Activated CD4-positive, CD25-positive, alpha-beta regulatory T cell treated with anti-CD3 and anti-CD28 coated beads, Interleukin-2, amount 50 U/mL, for 16 hours (primary cell): ENCODE data around the gene YEATS2.

Experiments
- DNase-seq: peaks from one replicate; pipeline ENCODE4 v3.0.0-alpha.2; 2020; ENCODE audit warnings: low read depth, low spot score

YEATS2 gene

DNA sequence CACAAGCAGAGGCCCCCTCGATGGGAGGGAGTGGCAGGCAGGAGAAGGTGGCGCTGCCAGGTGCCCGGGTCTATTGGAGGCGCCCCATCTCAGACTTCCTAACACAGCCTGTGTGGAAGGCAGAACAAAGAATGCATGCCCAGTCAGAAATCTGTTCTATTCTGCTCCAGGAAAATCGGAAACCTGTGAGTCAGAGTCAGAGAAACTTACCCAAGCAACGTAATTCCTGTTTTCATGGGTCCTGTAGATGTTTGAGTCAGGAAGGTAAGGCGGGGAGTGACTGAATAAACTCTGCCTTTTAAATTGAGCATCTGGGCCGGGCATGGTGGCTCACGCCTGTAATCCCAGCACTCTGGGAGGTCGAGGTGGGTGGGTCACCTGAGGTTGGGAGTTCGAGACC, 114.0 kb downstream of the YEATS2 start:
- DNase-seq = no peak

DNA sequence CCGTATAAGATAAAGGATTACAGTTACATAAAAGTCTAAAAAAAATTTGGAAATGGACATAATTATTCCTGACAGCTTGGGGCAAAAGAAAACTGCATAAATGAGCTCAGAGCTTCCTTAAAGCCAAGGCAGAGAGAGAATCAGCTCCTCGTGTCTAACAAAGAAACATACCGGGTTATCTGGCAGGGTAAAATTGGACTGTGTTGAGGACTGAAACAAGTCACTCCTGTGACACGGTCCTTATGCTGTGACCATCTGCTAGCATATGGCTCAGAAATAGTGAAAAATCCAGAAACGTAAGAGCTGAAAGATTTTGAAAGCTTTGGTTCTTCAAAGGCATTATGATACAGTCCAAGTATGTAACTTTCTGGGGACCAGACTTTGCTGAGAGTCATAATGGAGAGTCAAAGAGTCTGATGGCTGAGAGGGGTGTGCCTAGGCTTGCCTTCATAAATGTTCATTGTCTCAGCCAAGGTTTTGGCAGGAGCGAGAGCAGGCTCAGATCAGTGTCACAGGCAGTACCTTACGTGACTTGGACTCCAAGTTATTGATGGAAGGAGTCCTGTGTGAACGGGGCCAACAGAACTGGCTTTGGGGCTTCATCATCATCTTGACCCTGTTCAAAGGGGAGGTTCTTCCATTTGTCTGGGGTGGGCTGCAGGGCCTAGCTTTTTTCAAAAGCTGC, 115.3 kb downstream of the YEATS2 start:
- no peak for DNase-seq

DNA sequence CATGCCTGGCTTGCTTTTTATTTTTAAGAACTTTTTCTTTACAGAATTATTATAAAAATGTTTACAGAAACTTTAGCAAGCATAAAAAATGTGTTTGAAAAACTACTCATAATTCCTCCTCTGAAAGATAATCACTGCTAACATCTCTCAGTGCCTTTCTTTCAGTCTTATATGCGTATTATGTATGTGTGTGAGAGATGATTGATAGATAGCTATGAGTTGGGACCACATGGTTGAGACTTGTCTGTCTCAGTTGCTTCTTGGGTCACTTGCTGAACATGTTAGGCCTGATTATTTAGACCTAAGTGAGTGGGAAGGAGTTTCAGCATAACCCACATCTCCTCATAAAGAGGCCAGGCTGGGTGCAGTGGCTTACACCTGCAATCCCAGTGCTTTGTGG, 116.6 kb downstream of the YEATS2 start:
- no peak for DNase-seq

DNA sequence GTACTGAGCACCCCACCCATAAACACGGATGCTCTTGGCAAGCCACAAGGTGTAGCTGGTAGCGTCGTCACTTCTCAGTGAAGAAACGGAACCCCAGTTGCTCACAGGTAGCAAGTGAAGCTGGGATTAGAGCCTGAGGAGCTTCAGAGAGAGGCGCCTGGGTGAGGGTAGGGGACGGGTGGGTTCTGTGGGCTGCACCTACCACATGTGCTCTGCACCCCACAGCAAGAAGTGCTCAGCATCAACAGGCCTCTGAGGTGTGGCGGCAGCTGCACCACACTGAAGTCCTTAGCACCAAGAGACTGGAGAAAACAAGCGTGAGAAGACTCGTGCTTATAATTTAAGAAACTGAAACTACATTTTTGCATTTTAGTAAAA, 118.0 kb downstream of the YEATS2 start:
- no peak for DNase-seq

DNA sequence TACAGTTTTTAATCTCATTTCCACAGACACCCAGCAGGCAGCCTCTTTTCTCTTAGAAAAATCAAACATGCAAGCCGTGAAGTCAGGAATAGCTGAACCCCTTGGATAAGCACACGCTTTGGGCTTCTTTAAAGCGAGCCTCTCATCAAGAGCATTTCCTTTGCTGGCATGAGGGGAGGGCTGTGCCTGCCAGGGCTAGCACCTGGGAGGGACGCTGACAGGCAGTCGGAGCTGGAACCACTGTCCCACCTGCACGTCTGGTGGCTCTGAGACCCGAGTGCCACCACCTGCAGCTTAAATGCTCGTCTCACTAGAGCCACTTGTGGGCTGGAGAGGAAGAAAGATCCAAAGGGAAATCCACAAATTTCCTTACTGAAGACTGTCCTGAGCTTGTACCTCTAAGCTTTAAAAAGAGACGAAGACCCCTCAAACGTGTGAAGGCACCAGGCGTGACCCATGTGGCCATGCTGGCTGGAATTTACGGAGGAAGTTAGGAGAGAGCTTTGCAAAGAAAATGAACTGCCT, 118.4 kb downstream of the YEATS2 start:
- no peak for DNase-seq

DNA sequence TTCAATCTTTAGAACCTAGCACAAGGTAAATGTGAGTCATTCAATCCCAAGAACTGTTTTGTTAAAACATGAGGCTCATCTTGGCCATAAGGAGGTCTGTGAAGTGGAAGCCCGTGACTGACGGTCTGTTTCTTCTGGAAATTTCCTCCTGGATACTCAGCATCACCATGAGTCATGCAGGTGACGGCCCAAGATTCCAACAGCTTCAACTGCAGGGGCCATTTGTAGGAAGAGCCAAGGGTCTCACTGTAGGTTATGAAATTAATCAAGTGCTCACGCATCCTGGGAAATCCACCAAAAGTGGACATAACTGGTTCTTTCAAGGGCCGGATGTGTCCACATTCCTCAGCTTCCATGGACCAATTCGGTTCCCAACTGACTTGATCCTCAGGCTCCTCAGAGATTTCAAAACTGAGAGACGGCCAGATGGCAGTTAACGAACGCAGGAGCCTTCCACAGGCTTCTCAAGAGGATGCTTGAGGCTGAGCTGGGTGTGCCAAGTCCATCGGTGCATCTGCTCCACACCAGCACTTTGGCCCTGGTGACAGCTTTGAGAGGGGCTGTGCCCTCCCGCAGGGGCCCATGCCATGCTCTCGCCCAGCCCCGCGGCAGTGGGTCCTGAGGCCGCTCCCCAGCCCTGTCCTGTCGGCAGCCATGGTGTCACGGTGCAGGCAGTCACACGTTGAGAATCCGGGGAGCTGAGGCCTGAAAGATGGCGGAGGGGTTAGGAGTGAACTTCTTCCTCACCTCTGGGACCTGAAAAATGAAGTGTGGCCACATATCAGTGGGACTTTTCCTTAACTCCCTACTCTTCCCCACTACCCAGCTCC, 119.3 kb downstream of the YEATS2 start:
- DNase-seq = no peak

DNA sequence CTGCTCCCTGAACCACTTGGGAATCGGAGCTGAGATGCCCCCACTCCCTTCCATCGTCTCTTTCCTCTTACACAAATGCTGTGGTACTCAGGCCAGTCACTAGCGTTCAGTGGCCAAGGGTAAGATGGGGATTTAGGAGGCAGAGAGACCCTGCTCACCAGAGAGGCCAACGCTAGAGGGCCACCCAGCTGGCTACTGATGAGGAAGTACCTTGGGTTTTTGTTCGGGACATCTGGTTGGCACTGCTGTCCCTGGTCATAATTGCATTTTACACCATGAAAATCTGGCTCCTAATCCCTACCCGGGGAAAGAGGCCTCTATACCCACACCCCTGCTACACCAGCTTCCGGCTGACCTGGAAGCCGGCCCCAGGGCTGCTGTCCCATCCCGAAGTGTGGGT, 120.0 kb downstream of the YEATS2 start:
- DNase-seq = no peak

DNA sequence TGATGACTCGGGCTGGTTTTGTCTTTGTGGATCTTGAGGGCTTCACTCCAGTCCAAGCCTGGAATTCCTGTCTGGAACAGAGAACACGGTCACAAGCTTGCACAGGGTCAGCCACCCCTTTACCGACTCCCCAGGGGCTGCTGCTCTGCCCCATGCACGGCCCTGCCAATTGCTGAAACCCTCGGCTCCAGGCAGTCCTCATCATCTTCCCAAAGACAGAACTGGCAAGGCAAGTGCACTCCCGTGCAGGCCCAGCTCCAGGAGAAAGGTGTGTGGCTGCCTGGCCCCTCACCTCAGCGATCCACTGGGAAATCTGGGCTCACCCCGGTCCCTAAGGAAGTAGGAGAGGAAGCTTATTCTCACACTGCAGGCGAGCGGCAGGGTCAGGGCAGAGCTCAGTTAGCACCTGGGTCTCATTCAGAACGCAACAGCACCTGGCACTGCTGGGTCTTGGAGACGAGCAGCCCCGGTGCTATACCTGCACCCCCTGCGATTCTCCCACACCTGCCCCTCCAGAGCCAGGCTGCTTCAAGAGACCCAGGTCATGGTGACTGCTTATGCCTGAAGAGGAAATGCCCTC, 120.5 kb downstream of the YEATS2 start:
- no peak for DNase-seq

DNA sequence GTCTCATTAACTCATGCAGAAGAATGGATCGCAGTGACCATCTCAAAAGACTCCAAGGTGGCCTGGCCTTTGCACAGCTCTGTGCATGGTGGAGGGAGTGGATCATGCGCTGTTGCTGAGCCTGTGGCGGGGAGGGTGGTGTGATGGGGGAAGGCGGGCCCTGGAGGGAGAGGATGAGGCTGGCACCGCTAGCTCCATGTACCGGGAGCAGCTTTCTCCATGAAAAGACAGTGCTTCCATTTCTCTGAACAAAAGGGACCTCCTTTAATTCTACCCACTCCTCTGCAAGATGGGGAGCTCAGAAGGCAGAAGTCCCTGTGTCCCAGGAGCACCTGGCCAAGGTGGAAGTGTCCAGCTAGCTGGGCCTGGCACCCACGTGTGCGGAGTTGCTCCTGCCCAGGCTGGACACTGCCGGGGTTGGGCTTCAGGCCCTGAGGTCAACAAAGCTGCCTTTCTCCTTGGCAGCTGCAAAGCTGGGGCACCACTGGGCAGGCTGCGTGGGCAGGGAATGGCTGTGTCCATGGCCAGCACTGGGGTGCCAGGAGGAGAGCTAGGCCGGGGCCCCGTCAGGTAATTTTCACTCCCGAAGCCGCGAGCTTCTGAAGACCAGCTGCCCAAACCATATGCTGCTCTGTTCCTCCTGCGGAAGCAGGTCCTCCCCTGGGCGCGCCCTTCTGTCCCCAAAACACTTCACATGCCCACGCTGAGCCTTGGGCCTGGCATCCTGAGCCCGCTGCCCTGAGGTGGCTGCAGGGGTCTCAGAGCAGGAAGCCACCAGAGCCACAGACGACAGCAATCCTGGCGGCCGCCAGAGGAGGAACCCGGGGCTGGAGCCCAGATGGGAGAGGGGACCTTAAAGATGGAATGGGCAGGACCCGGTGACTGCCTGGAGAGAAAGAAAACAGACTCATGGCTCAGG, 121.4 kb downstream of the YEATS2 start:
- DNase-seq = no peak

DNA sequence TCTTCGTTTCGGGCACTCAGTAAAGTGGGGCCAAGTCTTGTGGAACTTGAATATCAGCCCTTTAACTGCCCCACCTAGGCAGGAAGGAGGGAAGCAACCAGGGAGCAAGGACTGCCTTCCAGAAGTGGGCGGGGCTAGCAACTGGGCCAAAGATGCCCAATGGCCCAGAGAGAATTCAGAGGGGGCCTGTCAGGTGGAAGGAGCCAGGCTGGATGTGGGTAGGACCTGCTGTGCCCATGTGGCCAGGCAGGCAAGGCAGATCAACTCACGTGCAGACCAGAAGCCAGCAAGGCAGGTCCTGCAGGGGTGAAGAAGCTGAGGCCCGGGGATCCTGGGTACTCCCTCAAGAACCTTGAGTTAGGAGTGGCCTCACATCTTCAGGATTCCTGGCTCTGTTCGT, 122.2 kb downstream of the YEATS2 start:
- no peak for DNase-seq

DNA sequence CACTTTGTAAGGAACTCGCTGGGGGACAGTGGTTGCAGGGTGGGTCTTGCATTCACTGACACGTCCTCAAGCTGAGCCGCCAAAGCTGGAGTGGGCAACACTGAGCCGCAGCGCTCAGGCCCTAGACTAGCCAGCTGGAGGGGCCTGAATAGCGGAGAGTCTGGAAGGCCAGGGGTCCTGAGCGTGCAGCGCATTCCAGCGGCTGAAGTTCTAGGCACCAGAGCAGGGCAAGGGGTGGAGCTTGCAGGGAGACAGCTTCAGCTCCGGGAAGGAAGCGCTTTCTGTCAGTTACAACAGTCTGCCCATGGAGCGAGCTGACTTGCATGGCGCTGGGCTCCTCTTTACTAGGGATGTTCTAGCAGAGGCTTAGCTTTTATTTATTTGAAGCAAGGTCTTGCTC, 125.0 kb downstream of the YEATS2 start:
- DNase-seq = no peak

DNA sequence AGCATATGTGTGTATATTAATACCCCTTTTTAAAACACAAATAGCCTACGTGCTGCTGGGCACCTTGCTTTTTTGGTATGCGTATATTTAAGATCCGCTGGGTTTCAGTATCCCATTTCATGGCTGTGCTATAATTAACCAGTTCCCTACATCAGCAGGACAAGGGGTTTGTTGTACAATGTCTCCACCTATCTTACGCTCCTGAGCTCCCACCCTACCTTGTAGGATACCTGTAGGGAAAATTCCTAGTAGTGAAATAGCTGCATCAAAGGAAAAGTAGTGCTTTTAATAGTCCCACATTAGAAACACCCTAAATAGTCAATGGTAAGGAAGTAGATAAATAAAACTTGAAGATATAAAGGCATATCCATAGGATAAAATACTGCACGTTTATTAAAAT, 126.4 kb downstream of the YEATS2 start:
- no peak for DNase-seq

DNA sequence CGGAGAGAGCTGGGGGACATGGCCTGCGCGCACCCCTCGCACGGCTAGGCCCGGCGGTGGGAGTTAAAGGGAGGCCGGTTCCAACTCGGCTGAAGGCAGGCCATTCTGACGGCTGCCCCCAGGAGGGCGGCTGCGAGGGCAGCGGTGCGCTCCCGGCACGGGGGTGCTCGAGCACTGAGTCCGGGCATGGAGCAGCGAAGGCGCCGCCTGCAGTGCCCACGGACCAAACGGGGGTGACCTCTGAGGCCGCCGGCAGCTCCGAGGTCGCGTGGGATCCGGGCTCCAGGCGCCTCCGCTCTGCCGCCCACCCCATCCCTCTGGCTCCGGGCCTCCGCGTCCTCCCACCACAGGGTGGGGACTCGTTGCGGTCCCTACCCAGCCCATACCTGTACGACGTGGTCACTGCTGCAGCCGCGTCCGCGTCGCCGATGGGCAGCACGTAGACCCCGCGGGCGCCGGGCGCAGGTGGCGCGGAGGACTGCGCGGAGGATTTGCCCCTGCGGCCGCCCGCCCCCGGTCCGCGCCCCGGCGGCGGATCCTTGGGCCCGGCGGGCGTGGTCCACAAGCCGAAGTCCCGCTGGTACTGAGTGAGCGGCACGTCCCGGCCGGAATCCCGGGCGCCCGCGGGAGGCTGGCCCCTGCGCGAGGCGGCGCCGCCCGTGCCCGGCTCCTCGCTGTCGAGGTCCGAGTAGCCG, 127.3 kb downstream of the YEATS2 start:
- no peak for DNase-seq

DNA sequence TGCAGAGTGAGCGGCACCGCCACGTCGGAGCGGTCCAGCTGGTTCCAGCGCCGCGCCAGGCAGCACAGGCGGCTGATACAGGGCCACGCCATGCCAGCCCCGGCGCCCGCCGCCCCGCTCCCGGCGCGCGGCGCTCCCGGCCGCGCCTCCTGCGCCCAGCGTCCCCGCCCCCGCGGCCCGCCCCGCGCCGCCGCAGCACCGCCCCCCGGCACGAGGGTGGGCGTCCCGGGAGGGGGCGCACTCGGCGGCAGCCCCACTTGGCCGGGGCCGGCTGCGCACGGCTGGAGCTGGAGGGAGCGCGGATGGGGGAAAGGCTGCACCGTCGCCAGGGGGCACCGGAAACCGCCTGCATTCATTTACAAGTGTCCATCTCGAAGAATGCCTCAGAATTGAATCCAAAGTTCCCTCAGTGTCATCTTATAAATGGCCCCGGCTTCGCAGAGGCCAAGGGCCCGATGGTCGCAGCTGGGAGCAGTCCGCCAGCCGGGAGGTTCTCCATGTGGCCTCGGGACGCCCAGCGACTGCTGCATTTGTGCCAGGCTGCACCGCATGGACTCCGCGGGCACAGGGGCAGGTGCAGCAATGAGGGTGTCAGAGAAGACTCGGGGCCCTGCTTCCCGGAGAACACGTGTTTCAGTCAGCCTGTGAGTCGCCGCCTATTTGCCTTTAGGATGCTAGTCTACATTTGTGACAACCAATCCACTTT, 128.0 kb downstream of the YEATS2 start, which contains the start of gene MAP6D1:
TSS of gene MAP6D1 (minus strand) at position 122 of the 706 bp plus-strand sequence. CDS start at position 92, 30 bp downstream.
- no peak for DNase-seq

DNA sequence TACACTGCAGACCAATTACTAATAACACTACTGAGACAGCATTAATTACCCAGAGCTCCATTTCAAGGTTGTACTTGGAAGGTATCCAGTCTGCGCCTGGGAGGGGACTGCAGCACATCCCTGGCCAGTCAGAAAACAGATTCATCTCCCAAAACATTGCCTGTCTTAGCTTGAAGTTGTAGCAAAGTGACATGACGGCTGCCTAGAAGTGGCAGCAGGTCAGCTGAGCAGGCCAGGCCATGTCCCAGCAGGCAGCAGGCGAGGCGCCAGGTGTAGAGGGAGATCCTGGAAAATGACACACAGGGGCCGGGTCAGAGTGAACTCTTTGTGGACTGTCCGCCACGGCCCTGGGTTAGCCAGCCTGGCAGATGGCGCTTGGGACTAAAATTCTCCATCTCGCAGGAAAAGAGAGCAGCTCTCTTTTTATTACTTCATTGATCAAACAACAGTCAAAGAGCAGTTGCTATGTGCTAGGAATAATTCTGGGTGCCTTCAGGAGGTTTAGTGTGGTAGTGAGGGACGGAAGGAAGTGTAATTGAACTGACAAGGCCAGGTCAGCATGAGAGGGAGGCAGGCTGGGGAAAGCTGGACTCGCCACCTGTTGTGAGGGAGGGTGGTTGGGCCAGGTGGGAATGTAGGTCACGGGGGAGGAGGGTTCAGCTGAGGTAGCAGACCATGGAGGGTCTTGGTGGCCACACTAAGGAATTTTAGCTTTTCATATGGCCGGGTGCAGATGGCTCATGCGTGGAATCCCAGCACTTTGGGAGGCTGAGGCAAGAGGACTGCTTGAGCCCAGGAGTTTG, 129.1 kb downstream of the YEATS2 start:
- DNase-seq = no peak

DNA sequence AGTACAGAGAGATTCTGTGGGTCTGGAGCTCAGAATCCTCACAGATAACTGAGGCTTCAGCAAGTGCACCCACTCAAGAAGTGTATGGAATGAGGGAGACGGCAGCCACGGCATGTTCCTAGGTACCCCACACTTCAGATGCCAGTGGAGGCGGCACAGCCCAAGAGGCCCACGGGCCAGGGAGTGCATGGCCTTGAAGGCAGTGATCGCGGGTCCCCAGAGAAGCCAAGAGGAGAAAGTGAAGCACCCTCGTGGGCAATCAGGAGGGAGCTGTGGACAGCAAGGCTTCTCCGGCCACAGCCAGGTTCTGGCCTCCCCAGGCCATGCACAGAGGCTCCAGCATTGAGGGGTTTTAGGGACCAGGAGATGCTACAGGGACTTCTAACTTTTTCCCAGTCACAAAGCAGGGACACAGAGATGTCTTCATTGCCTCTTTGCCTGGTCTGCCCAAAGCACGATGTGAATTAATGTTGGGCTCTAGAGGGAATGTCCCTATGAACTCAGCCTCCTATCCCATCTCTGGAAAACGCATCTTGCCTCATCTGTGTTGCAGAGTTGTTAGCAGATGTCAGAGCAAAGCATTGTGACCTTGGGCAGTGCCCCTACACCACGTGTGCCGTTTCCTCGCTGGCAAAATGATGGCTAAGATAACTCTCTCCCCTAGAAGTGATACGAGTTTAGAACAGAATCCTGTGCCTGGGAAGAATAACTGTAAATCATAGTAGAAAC, 130.4 kb downstream of the YEATS2 start:
- no peak for DNase-seq

DNA sequence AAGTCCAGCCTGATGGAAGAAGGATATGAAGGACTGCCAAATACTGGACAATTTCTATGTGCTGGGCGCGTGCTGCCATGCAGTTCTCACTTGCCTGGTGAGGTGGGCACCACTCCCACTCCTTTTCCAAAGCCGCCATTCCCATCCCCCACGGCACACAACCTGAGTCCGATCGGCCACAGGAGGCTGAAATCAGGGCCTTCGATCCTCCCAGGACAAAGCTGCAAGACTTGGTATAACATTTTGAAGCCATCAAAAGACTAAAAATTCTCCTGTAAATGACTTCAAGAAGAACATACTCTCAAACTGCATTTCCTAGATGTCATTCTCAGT, 130.9 kb downstream of the YEATS2 start:
- no peak for DNase-seq

DNA sequence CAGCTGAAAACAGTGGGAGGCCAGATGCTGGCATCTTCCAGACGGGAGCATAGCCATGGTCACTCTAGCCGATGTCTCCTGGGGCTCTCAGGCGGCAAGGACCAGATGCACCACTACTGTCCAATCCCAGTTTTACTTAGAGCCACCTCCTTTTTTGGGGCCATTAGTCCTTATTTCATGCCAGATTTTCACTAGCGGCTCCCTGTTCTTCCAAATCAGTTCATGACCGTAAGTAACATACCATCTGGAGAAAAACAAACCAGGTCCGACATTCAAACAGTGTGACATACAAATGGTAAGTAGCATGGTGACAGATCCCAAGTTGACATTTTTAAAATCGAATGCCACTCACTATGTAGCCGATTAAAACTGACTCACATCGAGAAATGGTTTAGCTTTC, 131.9 kb downstream of the YEATS2 start:
- no peak for DNase-seq

DNA sequence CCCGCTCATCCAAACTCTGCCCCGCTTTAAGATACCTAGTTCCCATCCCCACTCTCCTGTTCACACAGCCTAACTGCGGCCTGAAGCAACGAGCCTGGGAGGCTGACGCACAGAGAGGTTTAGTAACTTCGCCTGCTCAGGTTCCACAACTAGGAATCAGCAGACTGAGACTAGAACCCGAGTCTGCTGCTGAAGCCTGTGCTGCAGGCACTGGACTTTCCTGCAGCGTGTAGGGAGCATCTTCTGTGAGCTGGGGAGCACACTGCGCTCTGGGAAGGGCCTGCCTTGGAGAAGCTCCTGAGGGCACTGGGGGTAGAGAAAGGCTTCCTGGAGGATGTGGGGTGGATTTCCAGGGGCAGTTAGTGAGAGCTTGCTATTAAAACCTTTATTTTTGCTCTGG, 132.6 kb downstream of the YEATS2 start:
- no peak for DNase-seq
